ENCODE data around the gene KISS1R. TPM values are rescaled to one million over a fixed set of nuclear protein-coding genes. Genes with fewer than 3 reads are reported as not detected.

Gene KISS1R
- total RNA-seq, 1 donor, result not detected

GRCh38 chr19:902093-902370 lies 15.1 kb upstream of the KISS1R start:
- no peak overlapping the region for H3K4me3 ChIP-seq (ENCODE audit: low read depth, low read length)
- no peak for DNase-seq (ENCODE audit: low read depth)
- TF ChIP-seq CTCF (IDR thresholded peaks at IDR 0.05; ENCODE audit: insufficient read depth, low read length), result no peak

GRCh38 chr19:902446-903226 lies 14.5 kb upstream of the KISS1R start:
- DNase-seq (ENCODE audit: low read depth), result no peak
- TF ChIP-seq CTCF (IDR thresholded peaks at IDR 0.05; ENCODE audit: insufficient read depth, low read length), result no peak
- no peak overlapping the region for H3K4me3 ChIP-seq (ENCODE audit: low read depth, low read length)

- H3K4me3 ChIP-seq (ENCODE audit: low read depth, low read length), result no peak overlapping the region
- DNase-seq (ENCODE audit: low read depth), result no peak
- no peak for TF ChIP-seq CTCF (IDR thresholded peaks at IDR 0.05; ENCODE audit: insufficient read depth, low read length)
Measured at GRCh38 chr19:903266-903797, 13.8 kb upstream of the KISS1R start.

GRCh38 chr19:904545-904944 lies 12.6 kb upstream of the KISS1R start:
- no peak overlapping the region for H3K4me3 ChIP-seq (ENCODE audit: low read depth, low read length)
- no peak for TF ChIP-seq CTCF (IDR thresholded peaks at IDR 0.05; ENCODE audit: insufficient read depth, low read length)
- no peak for DNase-seq (ENCODE audit: low read depth)

GRCh38 chr19:906480-906879 lies 10.7 kb upstream of the KISS1R start:
- H3K4me3 ChIP-seq (ENCODE audit: low read depth, low read length), result no peak overlapping the region
- no peak for TF ChIP-seq CTCF (IDR thresholded peaks at IDR 0.05; ENCODE audit: insufficient read depth, low read length)
- DNase-seq (ENCODE audit: low read depth), result no peak

- no peak overlapping the region for H3K4me3 ChIP-seq (ENCODE audit: low read depth, low read length)
- no peak for TF ChIP-seq CTCF (IDR thresholded peaks at IDR 0.05; ENCODE audit: insufficient read depth, low read length)
- no peak for DNase-seq (ENCODE audit: low read depth)
Measured at GRCh38 chr19:907183-907853, 9.8 kb upstream of the KISS1R start.

Measured in fibroblast of the aortic adventitia (primary cell).